ENCODE data around the gene ADK. TPM values are rescaled to one million over a fixed set of nuclear protein-coding genes. Genes with fewer than 3 reads are reported as not detected.
A peak's percentile ranks its signal among the peaks of the same experiment; 100 is the strongest.
"Not testable (repeated sequence)": the region's sequence is repeated elsewhere in the genome, so short reads cannot be mapped to it uniquely, and the experiment has no call there.

Gene ADK
- total RNA-seq, 1 donor from 2014 or later, result 64.5 TPM

- peaks cover 83% of the 10 kb centered on the region for H3K36me3 Mint-ChIP-seq (ENCODE audit: low read depth)
- no peak overlapping the region for H3K27ac Mint-ChIP-seq
- H3K9me3 Mint-ChIP-seq, result no peaks in the 10 kb centered on the region
- DNase-seq (ENCODE audit: low spot score), result no peak
- no peaks in the 10 kb centered on the region for H3K27me3 Mint-ChIP-seq (ENCODE audit: low read depth)
- peaks cover 10% of the 10 kb centered on the region for H3K4me1 Mint-ChIP-seq (ENCODE audit: low read depth)
- no peak overlapping the region for H3K4me3 Mint-ChIP-seq (ENCODE audit: low read depth)
- intact Hi-C loops (cut with micrococcal nuclease), result no loop called here
Measured at GRCh38 chr10:74121368-74121767, 29.7 kb upstream of the ADK start.

GRCh38 chr10:74122060-74122459 is 29.0 kb upstream of the ADK start:
- H3K4me1 Mint-ChIP-seq (ENCODE audit: low read depth), result peaks cover 10% of the 10 kb centered on the region
- intact Hi-C loops (cut with micrococcal nuclease), result no loop called here
- H3K36me3 Mint-ChIP-seq (ENCODE audit: low read depth), result peaks cover 80% of the 10 kb centered on the region
- no peaks in the 10 kb centered on the region for H3K27me3 Mint-ChIP-seq (ENCODE audit: low read depth)
- no peak for DNase-seq (ENCODE audit: low spot score)
- no peak overlapping the region for H3K4me3 Mint-ChIP-seq (ENCODE audit: low read depth)
- no peak overlapping the region for H3K27ac Mint-ChIP-seq
- no peaks in the 10 kb centered on the region for H3K9me3 Mint-ChIP-seq

- Mint-ChIP-seq H3K27me3 (ENCODE audit: low read depth) (no peaks in the 10 kb centered on the region), H3K36me3 (ENCODE audit: low read depth) (peaks cover 75% of the 10 kb centered on the region), H3K4me1 (ENCODE audit: low read depth) (peaks cover 10% of the 10 kb centered on the region), H3K4me3 (ENCODE audit: low read depth) (no peak overlapping the region), H3K27ac (no peak overlapping the region), H3K9me3 (no peaks in the 10 kb centered on the region)
- DNase-seq (ENCODE audit: low spot score), result no peak
- intact Hi-C loops (cut with micrococcal nuclease), result no loop called here
Measured at GRCh38 chr10:74123081-74123480, 27.9 kb upstream of the ADK start.

- Mint-ChIP-seq H3K27me3 (ENCODE audit: low read depth) (no peaks in the 10 kb centered on the region), H3K4me1 (ENCODE audit: low read depth) (no peaks in the 10 kb centered on the region), H3K27ac (no peak overlapping the region), H3K4me3 (ENCODE audit: low read depth) (no peak overlapping the region), H3K36me3 (ENCODE audit: low read depth) (peaks cover 66% of the 10 kb centered on the region), H3K9me3 (no peaks in the 10 kb centered on the region)
- DNase-seq (ENCODE audit: low spot score), result no peak
- intact Hi-C loops (cut with micrococcal nuclease), result no loop called here
Measured at GRCh38 chr10:74133923-74134820, 16.8 kb upstream of the ADK start.

GRCh38 chr10:74135452-74135851 is 15.6 kb upstream of the ADK start:
- intact Hi-C loops (cut with micrococcal nuclease), result no loop called here
- peaks cover 58% of the 10 kb centered on the region for H3K36me3 Mint-ChIP-seq (ENCODE audit: low read depth)
- H3K27me3 Mint-ChIP-seq (ENCODE audit: low read depth), result no peaks in the 10 kb centered on the region
- no peaks in the 10 kb centered on the region for H3K4me1 Mint-ChIP-seq (ENCODE audit: low read depth)
- no peak overlapping the region for H3K4me3 Mint-ChIP-seq (ENCODE audit: low read depth)
- H3K27ac Mint-ChIP-seq, result no peak overlapping the region
- no peak for DNase-seq (ENCODE audit: low spot score)
- H3K9me3 Mint-ChIP-seq, result no peaks in the 10 kb centered on the region

GRCh38 chr10:74137992-74138391 is 13.0 kb upstream of the ADK start:
- H3K27me3 Mint-ChIP-seq (ENCODE audit: low read depth), result no peaks in the 10 kb centered on the region
- no peak for DNase-seq (ENCODE audit: low spot score)
- no peak overlapping the region for H3K27ac Mint-ChIP-seq
- no peaks in the 10 kb centered on the region for H3K4me1 Mint-ChIP-seq (ENCODE audit: low read depth)
- H3K9me3 Mint-ChIP-seq, result no peaks in the 10 kb centered on the region
- intact Hi-C loops (cut with micrococcal nuclease), result no loop called here
- no peak overlapping the region for H3K4me3 Mint-ChIP-seq (ENCODE audit: low read depth)
- H3K36me3 Mint-ChIP-seq (ENCODE audit: low read depth), result peaks cover 47% of the 10 kb centered on the region

GRCh38 chr10:74138596-74138995 is 12.4 kb upstream of the ADK start:
- H3K27ac Mint-ChIP-seq; H3K27me3 Mint-ChIP-seq (ENCODE audit: low read depth); DNase-seq (ENCODE audit: low spot score); H3K4me1 Mint-ChIP-seq (ENCODE audit: low read depth); H3K9me3 Mint-ChIP-seq; H3K4me3 Mint-ChIP-seq (ENCODE audit: low read depth); intact Hi-C loops (cut with micrococcal nuclease): not testable (repeated sequence)
- peaks cover 44% of the 10 kb centered on the region for H3K36me3 Mint-ChIP-seq (ENCODE audit: low read depth)

GRCh38 chr10:74139981-74140380 is 11.0 kb upstream of the ADK start:
- no peak for DNase-seq (ENCODE audit: low spot score)
- Mint-ChIP-seq H3K4me3 (ENCODE audit: low read depth) (no peak overlapping the region), H3K9me3 (no peaks in the 10 kb centered on the region), H3K27me3 (ENCODE audit: low read depth) (no peaks in the 10 kb centered on the region), H3K36me3 (ENCODE audit: low read depth) (peaks cover 33% of the 10 kb centered on the region), H3K4me1 (ENCODE audit: low read depth) (peaks cover 1% of the 10 kb centered on the region), H3K27ac (no peak overlapping the region)
- intact Hi-C loops (cut with micrococcal nuclease), result no loop called here

GRCh38 chr10:74140553-74140952 is 10.5 kb upstream of the ADK start:
- intact Hi-C loops (cut with micrococcal nuclease), result no loop called here
- no peak for DNase-seq (ENCODE audit: low spot score)
- no peaks in the 10 kb centered on the region for H3K27me3 Mint-ChIP-seq (ENCODE audit: low read depth)
- no peaks in the 10 kb centered on the region for H3K9me3 Mint-ChIP-seq
- H3K4me3 Mint-ChIP-seq (ENCODE audit: low read depth), result no peak overlapping the region
- H3K36me3 Mint-ChIP-seq (ENCODE audit: low read depth), result peaks cover 32% of the 10 kb centered on the region
- peaks cover 4% of the 10 kb centered on the region for H3K4me1 Mint-ChIP-seq (ENCODE audit: low read depth)
- no peak overlapping the region for H3K27ac Mint-ChIP-seq

- H3K27me3 Mint-ChIP-seq (ENCODE audit: low read depth), result no peaks in the 10 kb centered on the region
- H3K27ac Mint-ChIP-seq, result no peak overlapping the region
- DNase-seq (ENCODE audit: low spot score), result no peak
- no peaks in the 10 kb centered on the region for H3K9me3 Mint-ChIP-seq
- peaks cover 16% of the 10 kb centered on the region for H3K4me1 Mint-ChIP-seq (ENCODE audit: low read depth)
- intact Hi-C loops (cut with micrococcal nuclease), result no loop called here
- H3K4me3 Mint-ChIP-seq (ENCODE audit: low read depth), result no peak overlapping the region
- peaks cover 23% of the 10 kb centered on the region for H3K36me3 Mint-ChIP-seq (ENCODE audit: low read depth)
Measured at GRCh38 chr10:74145133-74145532, 5.9 kb upstream of the ADK start.

- H3K27ac Mint-ChIP-seq; H3K9me3 Mint-ChIP-seq; intact Hi-C loops (cut with micrococcal nuclease); H3K4me3 Mint-ChIP-seq (ENCODE audit: low read depth); H3K27me3 Mint-ChIP-seq (ENCODE audit: low read depth); DNase-seq (ENCODE audit: low spot score): not testable (repeated sequence)
- peaks cover 20% of the 10 kb centered on the region for H3K36me3 Mint-ChIP-seq (ENCODE audit: low read depth)
- H3K4me1 Mint-ChIP-seq (ENCODE audit: low read depth), result peaks cover 16% of the 10 kb centered on the region
Measured at GRCh38 chr10:74146980-74147379, 4.0 kb upstream of the ADK start.

GRCh38 chr10:74150204-74150989 is 624 bp upstream of the ADK start, which contains the start of gene AP3M1:
TSS of gene AP3M1 (minus strand) at chr10:74150828. CDS start at chr10:74138379, 12,449 bp downstream.
- H3K27me3 Mint-ChIP-seq (ENCODE audit: low read depth), result no peaks in the 10 kb centered on the region
- no peak within 1 kb of the TSS for H3K27ac Mint-ChIP-seq
- peak; percentile 79 for DNase-seq (ENCODE audit: low spot score)
- H3K4me1 Mint-ChIP-seq (ENCODE audit: low read depth), result peaks cover 27% of the 10 kb centered on the region
- no peak within 1 kb of the TSS for H3K4me3 Mint-ChIP-seq (ENCODE audit: low read depth)
- H3K36me3 Mint-ChIP-seq (ENCODE audit: low read depth), result peaks cover 16% of the 10 kb centered on the region
- H3K9me3 Mint-ChIP-seq, result no peaks in the 10 kb centered on the region
- intact Hi-C loops (cut with micrococcal nuclease), result loop anchor here (5.0 to 10.0 kb wide), 3 partner anchors 42 to 1084 kb away; partner anchors contain the start of gene COMTD1

Data from activated T-helper 2 cell treated with anti-CD3 and anti-CD28 coated beads, Interferon-gamma antibody, Interleukin-2, Interleukin-4, amounts not matched to agents 10 μg/mL and 5 μg/mL and 100 μg/mL, durations not matched to agents 14 hours and 24 hours and 36 hours (primary cell).